ENCODE results near the gene ZNF827.

Gene ZNF827

GRCh38 chr4:145791988-145792387 is 146.6 kb downstream of the ZNF827 start:
- DNase-seq (ENCODE audit: low spot score): no peak

GRCh38 chr4:145788755-145789154 is 149.9 kb downstream of the ZNF827 start:
- DNase-seq (ENCODE audit: low spot score): no peak

- DNase-seq (ENCODE audit: low spot score): no peak
Measured at GRCh38 chr4:145786830-145787229, 151.8 kb downstream of the ZNF827 start.

- DNase-seq (ENCODE audit: low spot score): no peak
Measured at GRCh38 chr4:145786261-145786660, 152.4 kb downstream of the ZNF827 start.

DNA sequence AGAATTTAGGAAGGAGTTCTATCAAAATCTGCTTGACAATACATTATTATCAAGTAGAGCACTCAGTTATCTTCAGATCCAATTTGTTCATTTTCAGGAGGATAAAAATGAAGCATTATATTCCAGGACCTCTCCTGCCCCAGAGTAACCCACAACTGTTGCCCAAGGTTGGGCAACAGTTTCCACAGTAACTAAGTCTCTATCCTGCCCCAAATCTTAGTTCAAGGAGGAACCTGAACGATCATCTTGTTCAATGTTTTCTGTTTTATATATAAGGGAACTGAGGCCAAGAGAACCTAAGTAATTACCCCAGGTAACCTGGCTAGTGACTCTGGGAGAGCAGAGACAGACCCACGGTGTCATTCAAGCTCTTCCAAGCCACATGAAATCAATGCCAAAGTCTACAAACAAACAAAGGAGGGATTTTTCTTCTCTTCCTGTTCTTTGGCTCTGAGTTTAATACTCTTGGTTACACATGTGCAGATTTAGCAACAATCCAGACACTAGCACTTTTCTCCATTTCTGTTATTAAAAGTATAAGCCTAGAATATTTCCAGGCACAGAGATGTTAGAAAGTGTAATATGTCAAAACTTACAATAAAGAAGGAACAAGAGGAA is 153.1 kb downstream of the ZNF827 start:
- no peak for DNase-seq (ENCODE audit: low spot score)

DNA sequence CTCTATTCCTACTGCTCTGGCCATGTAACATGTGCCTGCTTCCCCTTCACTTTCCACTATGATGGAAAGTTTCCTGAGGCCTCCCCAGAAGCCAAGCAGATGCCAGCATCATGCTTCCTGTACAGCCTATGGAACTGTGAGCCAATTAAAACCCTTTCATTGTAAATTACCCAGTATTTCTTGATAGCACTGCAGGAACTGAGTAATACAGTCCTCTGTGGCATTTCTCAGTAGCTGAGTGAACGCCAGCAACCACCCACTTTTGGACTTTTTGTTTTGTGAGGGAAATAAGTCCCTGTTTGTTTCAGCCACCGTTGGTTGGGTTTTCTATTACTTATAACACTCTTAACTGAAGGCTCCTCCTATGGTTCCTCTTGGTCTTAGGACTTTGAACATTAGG is 154.6 kb downstream of the ZNF827 start:
- no peak for DNase-seq (ENCODE audit: low spot score)

GRCh38 chr4:145782756-145783155 is 155.9 kb downstream of the ZNF827 start:
- DNase-seq (ENCODE audit: low spot score): no peak

- no peak for DNase-seq (ENCODE audit: low spot score)
Measured at GRCh38 chr4:145781351-145781750, 157.3 kb downstream of the ZNF827 start.

- DNase-seq (ENCODE audit: low spot score): no peak
Measured at GRCh38 chr4:145779319-145779801, 159.3 kb downstream of the ZNF827 start.

DNA sequence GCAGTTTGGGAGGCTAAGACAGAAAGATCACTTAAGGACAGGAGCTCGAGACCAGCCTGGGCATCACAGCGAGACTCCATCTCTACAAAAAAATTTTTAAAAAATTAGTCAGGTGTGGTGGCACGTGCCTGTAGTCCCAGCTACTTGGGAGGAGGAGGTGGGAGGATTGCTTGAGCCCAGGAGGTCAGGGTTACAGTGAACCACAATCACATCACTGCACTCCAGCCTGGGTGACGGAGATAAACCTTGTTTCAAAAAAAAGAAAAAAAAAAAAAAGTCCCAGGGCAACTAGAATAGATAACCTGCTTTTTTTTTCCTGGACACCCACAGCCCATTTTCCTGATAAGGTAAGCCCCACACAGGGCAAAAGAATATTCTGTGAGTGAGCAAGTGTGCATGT is 162.4 kb downstream of the ZNF827 start:
- no peak for DNase-seq (ENCODE audit: low spot score)

DNA sequence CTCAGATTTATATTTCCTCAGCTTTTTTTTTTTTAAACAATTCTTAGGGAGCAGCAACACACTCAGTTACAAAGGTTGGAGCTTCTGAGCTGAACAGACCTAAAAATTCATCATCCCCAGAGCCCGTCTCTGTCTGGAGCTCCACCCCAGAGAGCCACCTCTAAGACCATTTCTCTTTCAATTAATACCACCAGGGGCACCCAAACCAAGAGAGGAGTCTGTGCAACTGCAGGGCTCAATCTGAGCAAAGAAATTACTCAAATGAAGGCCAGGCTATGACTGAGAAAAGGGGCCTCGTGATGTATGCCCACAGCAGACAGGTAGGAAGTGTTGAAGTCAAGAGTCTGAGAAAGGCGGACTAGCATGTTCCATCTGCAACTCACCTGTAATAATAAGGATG is 163.2 kb downstream of the ZNF827 start:
- DNase-seq (ENCODE audit: low spot score): no peak

GRCh38 chr4:145774473-145774872 is 164.2 kb downstream of the ZNF827 start:
- DNase-seq (ENCODE audit: low spot score): no peak

DNA sequence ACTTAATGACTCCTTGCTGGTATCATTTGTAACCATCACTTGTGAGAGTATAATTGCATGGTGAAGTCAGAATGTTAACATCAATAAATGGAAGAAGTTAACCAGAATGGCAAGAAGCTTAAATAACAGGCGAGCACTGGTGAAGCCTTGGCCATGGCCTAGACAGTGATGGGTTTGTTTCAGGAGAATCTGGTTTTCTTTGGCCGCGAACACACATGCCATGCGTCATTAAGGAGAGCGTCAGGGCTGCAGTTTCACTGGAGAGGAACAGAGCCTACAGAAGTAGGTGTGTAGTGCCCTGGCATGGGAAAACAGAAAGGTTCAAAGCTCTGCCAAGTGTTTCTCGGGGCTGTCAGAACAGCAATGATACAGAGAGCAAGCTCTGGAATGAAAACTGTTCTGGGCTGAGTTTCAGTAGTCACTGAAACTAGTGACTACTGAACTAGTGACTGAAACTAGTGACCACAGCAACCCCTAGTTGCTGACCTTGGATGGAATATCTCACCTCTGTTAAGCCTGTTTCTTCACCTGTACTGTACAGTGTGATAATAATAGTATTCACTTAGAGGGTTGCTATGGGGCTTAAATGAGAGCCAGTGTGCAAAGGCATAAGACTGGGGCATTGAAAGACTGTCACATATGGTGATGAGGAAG is 164.9 kb downstream of the ZNF827 start:
- no peak for DNase-seq (ENCODE audit: low spot score)

GRCh38 chr4:145772347-145772746 is 166.3 kb downstream of the ZNF827 start:
- no peak for DNase-seq (ENCODE audit: low spot score)

DNA sequence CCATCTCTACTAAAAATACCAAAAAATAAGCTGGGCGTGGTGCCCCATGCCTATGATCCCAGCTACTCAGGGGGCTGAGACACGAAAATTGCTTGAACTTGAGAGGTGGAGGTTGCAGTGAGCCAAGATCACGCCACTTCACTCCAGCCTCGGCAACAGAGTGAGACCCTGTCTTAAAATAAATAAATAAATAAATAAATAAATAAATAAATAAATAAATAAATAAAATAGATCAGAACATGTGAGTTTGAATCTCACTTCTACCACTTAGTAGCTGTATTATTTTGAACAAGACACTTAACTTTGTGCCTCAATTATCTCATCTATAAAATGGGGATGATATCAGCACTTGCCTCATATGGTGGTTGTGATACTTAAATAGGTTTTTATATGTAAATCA is 168.5 kb downstream of the ZNF827 start:
- DNase-seq (ENCODE audit: low spot score): no peak

DNA sequence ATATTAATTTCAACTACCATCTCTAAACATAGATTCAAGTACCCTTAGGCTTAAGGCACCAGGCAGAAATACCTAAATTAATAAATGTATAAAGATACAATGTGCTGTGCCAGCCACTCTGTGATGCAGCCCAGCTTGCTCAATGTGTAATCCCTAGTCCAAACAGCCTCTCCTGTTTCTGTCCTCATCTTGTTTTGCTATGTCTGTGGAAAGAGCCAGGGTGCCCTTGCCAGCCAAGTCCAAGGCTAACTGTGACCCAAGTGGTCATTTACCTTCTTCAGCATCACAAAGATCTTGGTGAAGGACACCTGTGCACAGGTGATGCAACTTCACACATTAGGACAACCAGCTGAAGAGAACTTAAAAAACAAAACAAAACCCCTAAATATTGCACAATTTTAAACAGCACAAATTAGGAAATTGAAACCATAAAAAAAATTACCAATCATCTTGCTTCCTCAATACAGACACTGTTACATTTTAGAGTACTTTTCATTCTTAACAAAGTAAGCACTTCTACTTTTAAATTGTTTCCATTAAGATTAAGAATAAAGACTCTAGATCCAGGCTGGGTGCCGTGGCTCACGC is 169.1 kb downstream of the ZNF827 start:
- DNase-seq (ENCODE audit: low spot score): no peak

DNA sequence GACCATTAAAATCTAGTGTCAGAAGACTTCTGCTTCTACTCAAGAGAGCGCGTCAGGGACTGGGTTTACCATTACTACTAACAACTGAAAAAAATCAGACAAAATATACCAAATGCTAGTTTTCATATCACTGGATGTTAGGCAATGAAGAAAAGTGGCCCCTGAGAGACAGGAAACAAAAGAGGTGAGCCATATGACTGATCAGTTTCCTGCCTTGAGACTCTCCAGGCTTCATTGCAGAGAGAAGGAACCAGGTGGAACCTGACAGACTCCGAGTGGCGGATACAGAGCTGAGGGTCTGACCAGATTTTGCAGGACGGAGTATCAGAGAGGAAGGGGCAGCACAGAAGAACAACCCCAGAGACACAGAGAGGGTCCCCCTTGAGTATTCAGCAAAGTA is 172.3 kb downstream of the ZNF827 start:
- no peak for DNase-seq (ENCODE audit: low spot score)

DNA sequence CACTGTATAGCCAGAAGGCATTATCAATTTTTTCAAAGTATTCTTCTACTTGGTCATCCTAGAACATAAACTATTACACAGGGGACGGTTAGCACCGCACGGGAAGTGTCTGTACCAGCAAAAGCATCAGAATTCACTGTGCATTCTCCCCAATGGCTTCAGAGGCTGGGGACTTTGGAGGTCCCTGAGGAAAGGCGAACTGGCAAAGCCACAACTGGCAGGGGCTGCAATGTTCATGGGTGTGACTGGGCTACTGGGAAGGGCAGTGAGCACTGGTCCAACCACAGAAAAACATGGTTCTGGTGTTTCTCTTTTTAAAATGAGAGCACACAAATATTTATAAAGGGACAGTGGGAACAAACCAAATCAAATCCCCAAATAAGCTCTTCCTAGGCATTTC is 175.2 kb downstream of the ZNF827 start:
- DNase-seq (ENCODE audit: low spot score): no peak

DNA sequence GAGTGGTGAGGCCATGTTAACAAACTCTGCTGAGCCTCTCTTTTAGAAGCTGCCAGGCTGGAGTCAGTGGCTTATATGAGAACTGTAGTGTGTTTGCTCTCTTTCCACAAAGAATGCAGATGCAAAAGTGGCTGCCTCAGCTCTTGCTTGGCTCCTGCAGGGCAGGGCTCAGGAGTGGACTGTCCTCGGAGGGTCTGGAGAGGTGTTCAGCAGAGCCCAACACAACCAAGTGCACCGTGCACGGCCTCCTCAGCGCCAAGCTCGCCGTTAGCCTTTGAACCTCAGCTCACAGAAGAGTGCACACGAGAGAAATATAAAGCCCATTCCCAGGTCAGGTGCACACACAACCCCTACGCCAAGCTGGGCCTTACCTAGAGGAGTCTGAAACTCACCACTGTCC is 175.9 kb downstream of the ZNF827 start:
- no peak for DNase-seq (ENCODE audit: low spot score)

- no peak for DNase-seq (ENCODE audit: low spot score)
Measured at GRCh38 chr4:145760961-145761929, 177.4 kb downstream of the ZNF827 start.

- no peak for DNase-seq (ENCODE audit: low spot score)
Measured at GRCh38 chr4:145760176-145760575, 178.4 kb downstream of the ZNF827 start.

GRCh38 chr4:145757188-145757587 is 181.4 kb downstream of the ZNF827 start:
- no peak for DNase-seq (ENCODE audit: low spot score)
